D721Med (cell line): Measurements from ENCODE around the gene AP3S2.

Experiments used
- DNase-seq: peaks from one replicate; pipeline ENCODE4 v3.0.0; 2011; ENCODE audit warnings: low spot score; ENCODE audit not compliant: insufficient read length
- FAIRE-seq: peaks from 2 replicates; lab custom pipeline; 2011; peaks lifted over from hg19 to GRCh38; lab: Jason Lieb, UNC
- CTCF ChIP-seq: IDR thresholded peaks from 2 replicates; pipeline ENCODE4 v1.5.1; 2012; ENCODE audit warnings: mild to moderate bottlenecking, control low read depth; ENCODE audit not compliant: insufficient read depth; ENCODE audit errors: missing control alignments

AP3S2 gene

GRCh38 chr15:89830639-89831038 lies 63.2 kb downstream of the AP3S2 start:
- no peak for FAIRE-seq
- DNase-seq, result no peak

GRCh38 chr15:89829616-89830440 lies 64.0 kb downstream of the AP3S2 start:
- FAIRE-seq (no peak), DNase-seq (no peak)
- TF ChIP-seq CTCF, result no peak

More at GRCh38 chr15:89830639-89831038, 63.2 kb downstream of the AP3S2 start:
- TF ChIP-seq CTCF, result no peak

GRCh38 chr15:89829161-89829560 lies 64.6 kb downstream of the AP3S2 start:
- FAIRE-seq (no peak), DNase-seq (no peak)
- no peak for TF ChIP-seq CTCF

- no peak for TF ChIP-seq CTCF
- DNase-seq (no peak), FAIRE-seq (no peak)
Measured at GRCh38 chr15:89828281-89829145, 65.3 kb downstream of the AP3S2 start.

GRCh38 chr15:89827829-89828228 lies 66.0 kb downstream of the AP3S2 start:
- DNase-seq (no peak), FAIRE-seq (no peak)
- no peak for TF ChIP-seq CTCF

- DNase-seq, result no peak
- TF ChIP-seq CTCF, result no peak
- FAIRE-seq, result no peak
Measured at GRCh38 chr15:89826671-89827655, 66.8 kb downstream of the AP3S2 start.
